ENCODE results near the gene COL24A1. TPM values are rescaled to one million over a fixed set of nuclear protein-coding genes. Genes with fewer than 3 reads are reported as not detected.

The COL24A1 gene
- total and polyA plus RNA-seq, 2 of the 13 experiments (the other 11 are each of a cell fraction or from before 2014, with no cell fraction given) = 0.04 to 0.13 TPM

DNA sequence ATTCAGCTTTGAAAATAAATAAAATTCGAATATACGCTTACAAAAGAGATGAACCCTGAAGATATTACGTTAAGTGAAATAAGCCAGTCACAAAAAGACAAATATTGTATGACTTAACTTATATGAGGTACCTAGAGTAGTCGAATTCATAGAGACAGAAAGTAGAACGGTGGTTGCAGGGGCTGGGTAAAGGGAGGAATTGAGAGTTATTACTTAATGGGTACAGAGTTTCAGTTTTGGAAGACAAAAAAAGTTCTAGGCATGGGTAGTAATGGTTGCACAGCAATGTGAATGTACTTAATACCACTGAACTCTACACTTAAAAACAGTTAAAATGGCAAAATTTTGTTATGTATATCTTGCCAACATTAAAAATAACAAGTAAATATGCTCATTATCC, 399.7 kb downstream of the COL24A1 start:
- Histone ChIP-seq H3K36me3 (replicated peaks in 1 of 2; ENCODE audit: control insufficient read depth in 1 of 2, insufficient read depth in 2 of 2, low read length in 2 of 2) (no peaks in the 10 kb centered on the region), H3K27me3 (ENCODE audit: control insufficient read depth in 1 of 2, insufficient read depth in 2 of 2, low read length in 2 of 2) (no peaks in the 10 kb centered on the region), H3K4me1 (ENCODE audit: insufficient read depth, low read length) (no peaks in the 10 kb centered on the region), H3K79me2 (ENCODE audit: insufficient read depth, low read length) (no peaks in the 10 kb centered on the region), H3K4me3 (replicated peaks in 1 of 3; ENCODE audit: insufficient read depth in 1 of 3, low read depth in 2 of 3, low read length in 3 of 3) (no peak overlapping the region), H3K9me3 (ENCODE audit: low read length) (no peaks in the 10 kb centered on the region), H3K27ac (ENCODE audit: extremely low read length, insufficient read depth, low read length) (no peak overlapping the region), H3K9ac (ENCODE audit: insufficient read depth, low read depth, low read length) (no peak overlapping the region), H4K20me1 (ENCODE audit: insufficient read depth, low read length) (no peaks in the 10 kb centered on the region), H2AFZ (ENCODE audit: low read length) (no peak overlapping the region), H3K4me2 (ENCODE audit: low read depth, low read length) (no peak overlapping the region)
- ATAC-seq (no peak), FAIRE-seq (no peak), DNase-seq (ENCODE audit: low spot score) (no peak)
- CTCF ChIA-PET (ENCODE audit: low intra/inter-chr PET ratio, low total read pairs) = no interaction called here
- TF ChIP-seq PAF1 (CRISPR knock-in tag; IDR thresholded peaks at IDR 0.05) (no peak), SIN3B (IDR thresholded peaks at IDR 0.05; ENCODE audit: low read length) (no peak), ATRX (CRISPR knock-in tag; IDR thresholded peaks at IDR 0.05; ENCODE audit: borderline replicate concordance) (no peak), ZNF446 (CRISPR knock-in tag; IDR thresholded peaks at IDR 0.05) (no peak), EP300 (IDR thresholded peaks at IDR 0.05; ENCODE audit: low read depth in 2 of 2, low read length in 2 of 2) (no peak), EP300 (CRISPR knock-in tag; IDR thresholded peaks at IDR 0.05; ENCODE audit: borderline replicate concordance) (no peak), ZNF160 (CRISPR knock-in tag; IDR thresholded peaks at IDR 0.05) (no peak), ELF4 (CRISPR knock-in tag; IDR thresholded peaks at IDR 0.05; ENCODE audit: borderline replicate concordance) (no peak), ZNF501 (CRISPR knock-in tag; IDR thresholded peaks at IDR 0.05) (no peak)
- TF ChIP-seq, protein P1, sequence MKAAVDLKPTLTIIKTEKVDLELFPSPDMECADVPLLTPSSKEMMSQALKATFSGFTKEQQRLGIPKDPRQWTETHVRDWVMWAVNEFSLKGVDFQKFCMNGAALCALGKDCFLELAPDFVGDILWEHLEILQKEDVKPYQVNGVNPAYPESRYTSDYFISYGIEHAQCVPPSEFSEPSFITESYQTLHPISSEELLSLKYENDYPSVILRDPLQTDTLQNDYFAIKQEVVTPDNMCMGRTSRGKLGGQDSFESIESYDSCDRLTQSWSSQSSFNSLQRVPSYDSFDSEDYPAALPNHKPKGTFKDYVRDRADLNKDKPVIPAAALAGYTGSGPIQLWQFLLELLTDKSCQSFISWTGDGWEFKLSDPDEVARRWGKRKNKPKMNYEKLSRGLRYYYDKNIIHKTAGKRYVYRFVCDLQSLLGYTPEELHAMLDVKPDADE (CRISPR knock-in tag; IDR thresholded peaks at IDR 0.05) = no peak
- TF ChIP-seq, protein P2, sequence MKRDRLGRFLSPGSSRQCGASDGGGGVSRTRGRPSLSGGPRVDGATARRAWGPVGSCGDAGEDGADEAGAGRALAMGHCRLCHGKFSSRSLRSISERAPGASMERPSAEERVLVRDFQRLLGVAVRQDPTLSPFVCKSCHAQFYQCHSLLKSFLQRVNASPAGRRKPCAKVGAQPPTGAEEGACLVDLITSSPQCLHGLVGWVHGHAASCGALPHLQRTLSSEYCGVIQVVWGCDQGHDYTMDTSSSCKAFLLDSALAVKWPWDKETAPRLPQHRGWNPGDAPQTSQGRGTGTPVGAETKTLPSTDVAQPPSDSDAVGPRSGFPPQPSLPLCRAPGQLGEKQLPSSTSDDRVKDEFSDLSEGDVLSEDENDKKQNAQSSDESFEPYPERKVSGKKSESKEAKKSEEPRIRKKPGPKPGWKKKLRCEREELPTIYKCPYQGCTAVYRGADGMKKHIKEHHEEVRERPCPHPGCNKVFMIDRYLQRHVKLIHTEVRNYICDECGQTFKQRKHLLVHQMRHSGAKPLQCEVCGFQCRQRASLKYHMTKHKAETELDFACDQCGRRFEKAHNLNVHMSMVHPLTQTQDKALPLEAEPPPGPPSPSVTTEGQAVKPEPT (CRISPR knock-in tag; IDR thresholded peaks at IDR 0.05; ENCODE audit: low read depth) = no peak
- TF ChIP-seq, protein P3, sequence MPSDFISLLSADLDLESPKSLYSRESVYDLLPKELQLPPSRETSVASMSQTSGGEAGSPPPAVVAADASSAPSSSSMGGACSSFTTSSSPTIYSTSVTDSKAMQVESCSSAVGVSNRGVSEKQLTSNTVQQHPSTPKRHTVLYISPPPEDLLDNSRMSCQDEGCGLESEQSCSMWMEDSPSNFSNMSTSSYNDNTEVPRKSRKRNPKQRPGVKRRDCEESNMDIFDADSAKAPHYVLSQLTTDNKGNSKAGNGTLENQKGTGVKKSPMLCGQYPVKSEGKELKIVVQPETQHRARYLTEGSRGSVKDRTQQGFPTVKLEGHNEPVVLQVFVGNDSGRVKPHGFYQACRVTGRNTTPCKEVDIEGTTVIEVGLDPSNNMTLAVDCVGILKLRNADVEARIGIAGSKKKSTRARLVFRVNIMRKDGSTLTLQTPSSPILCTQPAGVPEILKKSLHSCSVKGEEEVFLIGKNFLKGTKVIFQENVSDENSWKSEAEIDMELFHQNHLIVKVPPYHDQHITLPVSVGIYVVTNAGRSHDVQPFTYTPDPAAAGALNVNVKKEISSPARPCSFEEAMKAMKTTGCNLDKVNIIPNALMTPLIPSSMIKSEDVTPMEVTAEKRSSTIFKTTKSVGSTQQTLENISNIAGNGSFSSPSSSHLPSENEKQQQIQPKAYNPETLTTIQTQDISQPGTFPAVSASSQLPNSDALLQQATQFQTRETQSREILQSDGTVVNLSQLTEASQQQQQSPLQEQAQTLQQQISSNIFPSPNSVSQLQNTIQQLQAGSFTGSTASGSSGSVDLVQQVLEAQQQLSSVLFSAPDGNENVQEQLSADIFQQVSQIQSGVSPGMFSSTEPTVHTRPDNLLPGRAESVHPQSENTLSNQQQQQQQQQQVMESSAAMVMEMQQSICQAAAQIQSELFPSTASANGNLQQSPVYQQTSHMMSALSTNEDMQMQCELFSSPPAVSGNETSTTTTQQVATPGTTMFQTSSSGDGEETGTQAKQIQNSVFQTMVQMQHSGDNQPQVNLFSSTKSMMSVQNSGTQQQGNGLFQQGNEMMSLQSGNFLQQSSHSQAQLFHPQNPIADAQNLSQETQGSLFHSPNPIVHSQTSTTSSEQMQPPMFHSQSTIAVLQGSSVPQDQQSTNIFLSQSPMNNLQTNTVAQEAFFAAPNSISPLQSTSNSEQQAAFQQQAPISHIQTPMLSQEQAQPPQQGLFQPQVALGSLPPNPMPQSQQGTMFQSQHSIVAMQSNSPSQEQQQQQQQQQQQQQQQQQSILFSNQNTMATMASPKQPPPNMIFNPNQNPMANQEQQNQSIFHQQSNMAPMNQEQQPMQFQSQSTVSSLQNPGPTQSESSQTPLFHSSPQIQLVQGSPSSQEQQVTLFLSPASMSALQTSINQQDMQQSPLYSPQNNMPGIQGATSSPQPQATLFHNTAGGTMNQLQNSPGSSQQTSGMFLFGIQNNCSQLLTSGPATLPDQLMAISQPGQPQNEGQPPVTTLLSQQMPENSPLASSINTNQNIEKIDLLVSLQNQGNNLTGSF (CRISPR knock-in tag; IDR thresholded peaks at IDR 0.05) = no peak
- BruUV-seq (replicated peaks) = no TSS peak
- POLR2A ChIA-PET = no interaction called here
- in situ Hi-C loops (cut with HindIII; ENCODE audit: extremely low pct_ligation_motif_present, low pct_unique_long_range_greater_than_20kb) (no loop called here), intact Hi-C loops (cut with micrococcal nuclease; ENCODE audit: unreplicated experiment) (no loop called here)
- WGBS (ENCODE audit: low lambda C conversion rate) = 2% methylated on average over 5 of the region's 5 CpGs
